ENCODE measurements around the gene RBMS3.

The RBMS3 gene

DNA sequence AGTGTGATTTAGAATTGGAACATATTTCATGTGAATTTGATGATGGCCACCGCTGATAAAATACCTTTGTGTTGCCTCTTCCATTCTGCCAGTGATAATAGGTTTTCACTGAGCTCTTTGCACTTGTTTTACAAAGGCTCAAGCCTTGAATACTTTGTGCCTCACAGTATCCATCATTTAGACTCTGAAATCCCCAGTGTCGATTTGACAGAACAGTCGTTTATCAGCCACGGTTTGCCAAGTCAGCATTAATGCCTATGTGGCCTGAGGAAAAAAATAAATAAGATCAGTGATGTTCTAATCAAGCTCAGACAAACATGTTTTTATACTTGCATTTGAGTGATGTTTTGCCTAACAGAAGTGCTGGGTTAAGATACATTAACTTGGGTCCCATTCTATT is 399.1 kb downstream of the RBMS3 start:
- no peak for DNase-seq (ENCODE audit: low spot score)

DNA sequence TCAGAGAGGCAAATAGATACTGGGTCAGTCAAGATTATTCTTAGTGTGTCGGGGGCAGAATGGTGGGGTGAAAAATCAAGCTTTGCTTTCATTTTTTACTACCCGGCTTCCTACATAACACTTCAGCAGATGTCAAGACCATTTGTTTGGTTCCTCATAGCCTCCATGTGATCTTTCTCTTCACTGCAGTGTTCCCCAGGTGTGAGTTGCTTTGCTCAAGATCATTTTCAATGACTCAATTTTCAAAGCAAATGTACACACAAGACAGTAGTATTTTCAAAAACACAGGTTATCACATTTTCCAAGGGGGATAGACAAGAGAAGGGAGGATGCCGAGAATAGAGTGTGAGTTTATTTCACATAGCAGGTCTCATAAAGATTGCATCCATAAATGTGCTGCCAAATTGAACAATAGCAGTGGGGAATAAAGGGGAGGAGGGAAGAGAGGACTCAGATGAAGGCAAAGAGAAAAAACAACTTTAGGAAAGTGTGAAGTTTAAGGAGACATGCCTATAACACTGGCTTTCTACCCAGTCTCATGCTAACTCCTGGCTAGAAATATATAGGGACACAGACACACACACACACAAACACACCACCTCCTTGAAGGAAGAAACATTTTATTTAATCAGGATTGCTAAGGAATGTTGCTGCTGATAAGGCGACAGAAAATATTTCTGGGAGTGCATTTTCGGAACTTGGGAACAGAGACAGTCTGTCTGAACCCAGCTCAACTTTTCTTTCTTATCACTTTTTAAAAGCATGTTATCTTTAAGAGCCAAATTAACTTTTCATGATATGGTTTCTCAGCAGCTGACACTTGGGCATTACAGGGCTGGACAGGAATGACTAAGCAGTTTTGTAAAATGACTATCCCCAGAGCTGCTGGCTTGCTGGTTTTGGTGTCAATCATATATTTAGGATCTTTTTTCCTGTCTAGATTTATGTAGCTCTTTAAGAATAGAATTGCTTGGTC is 402.4 kb downstream of the RBMS3 start:
- no peak for DNase-seq (ENCODE audit: low spot score)

DNA sequence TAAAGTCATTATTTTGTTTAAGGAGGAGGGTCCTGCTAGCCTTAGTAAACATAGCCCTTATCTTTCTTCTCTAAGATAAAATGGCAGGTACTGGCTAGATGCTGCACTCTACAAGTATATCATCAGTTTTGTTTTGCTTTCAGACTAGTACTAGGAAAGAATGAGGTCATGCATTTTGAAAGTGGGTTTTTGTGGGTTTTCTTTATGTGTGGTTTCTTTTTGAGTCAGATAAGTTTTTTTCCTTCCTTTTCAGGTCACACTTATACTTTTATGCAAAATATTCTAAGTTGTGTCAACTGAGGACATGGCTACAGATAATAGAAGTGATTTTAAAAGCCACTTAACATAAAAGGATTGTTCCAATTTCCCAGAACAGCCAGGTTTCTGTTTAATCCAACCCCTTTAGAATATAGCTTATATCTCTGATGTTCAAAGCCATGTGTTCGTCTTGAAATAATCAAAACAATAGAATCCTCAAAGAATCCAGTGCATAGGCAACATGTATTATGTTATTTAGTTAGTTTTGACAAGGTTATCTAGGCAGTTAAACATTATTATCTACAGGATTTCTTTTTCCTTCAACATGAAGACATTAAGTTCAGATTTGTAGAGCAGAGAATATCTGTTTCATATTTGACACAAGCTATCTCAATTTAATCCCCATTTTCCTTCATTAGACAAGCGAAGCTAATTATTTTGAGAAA is 406.2 kb downstream of the RBMS3 start:
- DNase-seq (ENCODE audit: low spot score) = no peak

DNA sequence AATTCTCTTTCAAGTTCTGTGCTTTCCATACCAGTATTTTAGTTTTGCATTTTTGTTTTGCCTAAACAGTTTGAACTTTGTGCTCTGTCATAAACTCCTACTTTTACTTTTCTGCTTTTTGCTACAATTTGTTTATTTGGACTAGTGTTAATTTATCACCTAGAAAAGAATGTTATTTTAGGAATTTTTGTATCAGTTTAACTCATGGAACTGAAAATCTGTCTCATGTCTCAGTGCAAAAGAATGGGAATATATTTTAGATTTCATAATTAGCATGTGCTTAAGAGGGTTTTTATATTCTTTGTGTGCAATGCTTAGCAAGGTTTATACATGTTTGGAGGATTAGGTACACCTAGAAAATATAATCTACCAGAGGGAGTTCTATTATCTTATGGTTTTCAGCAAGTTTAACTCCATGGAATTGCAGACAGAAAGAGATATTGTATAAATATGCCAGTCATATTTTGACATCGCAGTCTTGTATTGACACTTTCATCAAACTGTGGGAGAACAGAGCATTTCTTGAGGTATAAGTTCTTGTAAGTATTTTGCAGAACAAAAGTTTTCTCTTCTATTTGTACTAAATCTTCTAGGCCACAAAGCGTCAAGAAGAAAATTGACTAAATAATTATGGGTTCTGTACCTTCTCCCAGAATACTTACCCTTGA is 409.9 kb downstream of the RBMS3 start:
- DNase-seq (ENCODE audit: low spot score) = no peak

DNA sequence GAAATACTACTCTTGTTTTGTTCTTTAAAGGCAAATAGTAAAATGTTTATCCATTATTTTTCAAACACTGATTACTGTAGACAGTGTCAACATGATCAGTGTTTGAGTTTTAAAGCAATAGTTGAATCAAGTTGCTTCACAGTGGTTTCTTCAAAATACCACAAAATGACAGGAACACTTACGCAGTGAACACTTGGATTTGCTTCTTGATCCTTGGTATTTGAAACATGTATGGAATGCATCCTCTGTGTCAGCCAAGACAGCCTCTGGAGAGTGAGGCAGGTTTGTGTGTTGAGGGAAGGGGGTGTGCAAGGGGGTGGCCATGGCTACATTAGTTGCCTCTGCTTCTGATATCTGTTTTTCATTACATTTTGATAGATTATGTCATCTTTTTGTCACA is 413.0 kb downstream of the RBMS3 start:
- DNase-seq (ENCODE audit: low spot score) = no peak

DNA sequence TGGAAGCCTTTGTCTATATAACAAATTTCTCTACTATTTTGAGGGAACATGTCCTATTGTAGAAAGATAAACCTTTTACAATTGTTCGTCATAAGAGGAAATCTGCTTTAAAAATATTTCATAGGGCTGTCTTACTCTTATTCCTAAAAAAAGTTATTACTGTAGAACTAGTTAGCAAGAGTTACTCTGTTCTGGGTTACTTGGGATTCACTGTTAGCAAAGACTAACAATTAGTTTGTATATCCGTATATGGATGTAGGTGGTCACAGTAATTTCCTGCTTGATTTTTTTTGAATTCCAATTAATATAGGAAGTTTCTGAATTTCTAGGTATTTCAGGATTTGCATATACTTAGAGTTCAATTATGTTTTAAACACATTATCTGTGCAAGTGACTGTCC is 413.5 kb downstream of the RBMS3 start:
- no peak for DNase-seq (ENCODE audit: low spot score)

DNA sequence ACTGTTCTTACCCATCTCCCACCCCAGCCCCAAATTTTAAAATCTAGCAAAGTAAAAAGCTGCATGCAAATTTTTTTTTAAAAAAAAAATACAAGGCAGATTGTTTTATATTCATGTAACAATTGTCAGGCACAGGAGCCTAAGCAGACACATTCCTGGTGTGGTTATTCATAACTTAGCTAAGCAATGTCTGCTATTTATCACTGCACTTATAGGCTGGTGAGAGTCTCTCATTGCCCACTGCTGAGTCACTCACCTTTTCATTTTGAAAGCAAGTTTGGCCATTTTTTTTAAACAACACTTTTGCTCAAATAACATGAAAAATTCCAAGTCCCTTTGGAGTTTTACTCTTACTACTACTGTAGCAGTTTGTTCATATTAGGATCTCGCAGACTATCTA is 413.9 kb downstream of the RBMS3 start:
- no peak for DNase-seq (ENCODE audit: low spot score)

DNA sequence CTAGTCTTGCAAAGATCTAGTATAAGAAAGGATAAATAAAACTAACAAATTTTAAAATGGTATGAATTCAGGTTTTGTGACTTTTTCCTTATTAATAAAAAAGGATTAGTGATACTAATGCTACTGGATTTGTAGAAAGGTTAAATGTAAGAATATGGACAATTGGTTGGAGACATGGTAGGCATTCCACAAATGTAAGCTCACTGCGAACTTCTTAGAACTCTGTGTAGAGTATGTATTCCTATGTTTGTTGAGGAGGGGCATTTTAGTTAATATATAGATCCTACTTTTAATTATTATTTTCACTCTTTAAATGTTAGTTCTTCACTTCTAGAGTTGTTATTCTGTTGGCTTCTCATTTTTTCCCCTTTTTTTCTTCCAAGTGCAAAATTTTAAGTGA is 414.3 kb downstream of the RBMS3 start:
- DNase-seq (ENCODE audit: low spot score) = no peak

DNA sequence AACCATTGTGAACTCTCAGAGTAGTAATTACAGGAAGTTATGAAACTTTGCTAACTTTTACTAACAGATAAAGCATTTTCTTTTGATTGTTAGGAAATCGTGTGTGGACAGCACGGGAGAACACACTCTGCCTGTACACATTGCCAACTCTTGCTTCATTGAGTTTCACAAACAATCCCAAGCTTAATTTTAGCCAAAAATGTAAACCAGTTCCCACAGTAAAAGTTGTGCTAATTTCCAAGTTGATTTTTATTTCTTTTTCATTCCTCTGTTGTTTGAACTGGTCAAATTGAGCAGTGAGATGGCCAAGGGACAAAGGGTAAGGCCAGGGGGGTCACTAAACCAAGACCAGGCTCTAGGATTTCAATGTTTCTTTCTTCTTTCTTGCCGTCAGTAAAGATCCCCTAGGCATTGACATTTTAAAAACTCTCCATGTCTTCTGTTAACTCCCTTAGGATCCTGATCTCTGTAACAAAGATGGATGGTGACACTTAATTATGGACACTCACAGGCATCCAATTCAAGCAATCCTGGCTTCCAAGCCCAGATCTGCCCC is 414.9 kb downstream of the RBMS3 start:
- no peak for DNase-seq (ENCODE audit: low spot score)

DNA sequence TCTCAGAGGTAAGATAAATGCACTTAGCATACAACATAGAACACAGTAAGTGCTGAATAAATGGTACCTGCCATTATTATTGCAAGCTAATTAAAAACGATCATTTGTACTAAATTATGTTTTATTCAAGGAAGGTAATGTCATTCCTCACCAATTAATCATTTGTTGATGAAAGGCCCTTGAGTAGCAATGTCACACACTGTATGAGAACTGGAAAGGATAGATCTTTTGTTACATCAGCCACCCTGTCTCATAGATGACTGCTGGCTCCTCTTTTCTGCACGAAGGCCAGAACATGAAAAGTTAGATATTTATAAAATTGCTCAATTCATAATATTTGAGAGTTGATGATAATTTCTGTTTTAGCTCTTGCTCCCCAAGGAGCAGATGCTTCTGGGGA is 415.4 kb downstream of the RBMS3 start:
- DNase-seq (ENCODE audit: low spot score) = no peak

DNA sequence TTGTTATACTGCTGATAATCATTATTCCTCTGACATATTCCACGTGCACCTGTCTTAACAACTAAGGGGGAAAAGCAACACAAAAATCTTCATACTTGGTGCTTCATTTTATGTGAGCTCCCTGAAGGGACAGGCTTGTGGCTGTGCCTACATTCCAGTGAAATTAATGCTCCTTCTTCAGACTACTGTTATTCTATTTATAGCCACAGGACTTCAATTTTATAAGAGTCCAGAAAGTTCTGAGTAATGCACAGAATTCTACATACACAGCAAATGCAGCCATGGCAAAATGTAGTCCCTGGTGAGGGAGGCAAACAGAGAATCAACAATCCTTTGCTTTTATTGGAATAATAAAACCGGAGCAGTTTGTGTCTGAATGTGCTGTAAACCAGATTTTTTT is 417.1 kb downstream of the RBMS3 start:
- DNase-seq (ENCODE audit: low spot score) = no peak

DNA sequence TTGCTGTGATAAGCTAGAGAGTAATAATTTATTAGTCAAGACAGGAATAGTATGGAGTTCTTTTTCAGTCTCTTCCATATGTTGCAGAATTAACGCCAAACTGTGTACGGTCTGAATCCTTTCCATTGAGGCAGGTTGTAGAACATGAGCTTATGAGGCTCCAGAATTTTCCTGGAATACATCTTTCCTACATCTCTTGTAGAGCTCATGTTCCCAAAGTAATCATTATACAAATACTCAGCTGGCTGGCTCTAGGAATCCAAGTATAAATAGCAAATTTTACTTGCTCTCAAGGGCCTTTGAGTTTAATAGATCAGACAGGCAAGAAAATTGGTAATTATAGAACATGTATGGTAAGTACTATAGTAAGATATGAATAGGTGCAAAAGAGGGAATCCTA is 419.4 kb downstream of the RBMS3 start:
- no peak for DNase-seq (ENCODE audit: low spot score)

DNA sequence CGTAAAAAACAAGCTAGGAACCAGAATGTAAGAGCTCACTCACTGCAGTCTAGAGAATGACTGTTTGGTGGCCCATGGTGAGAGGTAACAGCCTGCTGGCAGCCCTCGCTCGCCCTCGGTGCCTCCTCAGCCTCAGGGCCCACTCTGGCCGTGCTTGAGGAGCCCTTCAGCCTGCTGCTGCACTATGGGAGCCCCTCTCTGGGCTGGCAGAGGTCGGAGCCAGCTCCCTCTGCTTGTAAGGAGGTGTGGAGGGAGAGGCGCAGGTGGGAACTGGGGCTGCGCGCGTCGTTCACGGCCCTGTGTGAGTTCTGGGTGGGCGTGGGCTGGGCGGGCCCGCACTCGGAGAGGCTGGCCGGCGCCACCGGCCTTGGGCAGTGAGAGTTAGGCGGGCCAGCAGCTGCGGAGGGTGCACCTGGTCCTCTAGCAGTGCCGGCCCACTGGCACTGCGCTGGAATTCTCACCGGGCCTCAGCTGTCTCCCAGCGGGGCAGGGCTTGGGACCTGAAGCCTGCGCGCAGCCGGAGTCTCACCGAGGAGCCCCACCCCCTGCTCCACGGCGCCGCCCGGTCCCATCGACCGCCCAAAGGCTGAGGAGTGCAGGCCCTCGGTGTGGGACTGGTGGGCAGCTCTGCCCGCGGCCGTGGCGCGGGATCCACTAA is 420.6 kb downstream of the RBMS3 start:
- no peak for DNase-seq (ENCODE audit: low spot score)

DNA sequence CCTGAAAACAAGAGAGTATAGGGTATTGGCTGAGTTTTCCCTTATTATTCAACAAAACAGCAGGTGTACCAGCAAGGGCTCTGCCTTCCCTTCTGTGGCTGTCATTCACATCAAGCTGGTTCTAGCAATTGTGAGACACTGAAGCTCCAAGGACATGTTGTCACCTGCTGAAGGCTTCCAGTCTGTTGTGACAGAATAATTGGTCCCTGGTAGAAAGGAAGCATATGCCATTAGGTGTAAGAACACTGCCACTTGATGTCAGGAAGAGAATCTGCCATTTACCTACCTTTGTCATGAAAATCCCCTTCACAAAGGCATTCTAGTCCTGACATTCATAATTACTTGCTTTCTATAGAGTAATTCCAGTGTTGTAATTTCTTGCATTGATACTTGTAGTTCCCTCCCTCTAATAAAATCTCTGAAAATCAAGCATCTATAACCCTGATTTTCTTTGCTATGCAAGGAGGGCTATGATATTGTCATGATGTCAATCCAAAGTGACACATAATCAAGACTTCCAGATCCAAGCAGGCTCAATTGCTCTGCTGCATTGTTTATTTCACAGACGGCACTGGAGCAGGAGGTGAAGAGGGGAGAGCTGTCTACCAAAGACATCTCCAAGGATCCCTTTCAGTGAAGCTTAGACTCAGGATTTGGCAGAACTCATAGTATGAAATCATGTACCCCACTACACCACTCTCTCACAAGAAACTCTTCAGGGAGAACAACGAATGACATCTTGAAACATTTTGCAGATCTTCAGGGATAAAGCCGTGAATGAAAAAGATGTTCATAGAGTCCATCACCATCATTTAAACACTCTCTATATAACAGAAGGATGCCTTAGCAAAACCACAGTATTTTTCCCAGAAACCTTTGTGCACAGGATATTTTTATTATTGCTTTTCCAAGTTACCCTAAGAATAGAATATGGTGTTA is 425.3 kb downstream of the RBMS3 start:
- DNase-seq (ENCODE audit: low spot score) = no peak

DNA sequence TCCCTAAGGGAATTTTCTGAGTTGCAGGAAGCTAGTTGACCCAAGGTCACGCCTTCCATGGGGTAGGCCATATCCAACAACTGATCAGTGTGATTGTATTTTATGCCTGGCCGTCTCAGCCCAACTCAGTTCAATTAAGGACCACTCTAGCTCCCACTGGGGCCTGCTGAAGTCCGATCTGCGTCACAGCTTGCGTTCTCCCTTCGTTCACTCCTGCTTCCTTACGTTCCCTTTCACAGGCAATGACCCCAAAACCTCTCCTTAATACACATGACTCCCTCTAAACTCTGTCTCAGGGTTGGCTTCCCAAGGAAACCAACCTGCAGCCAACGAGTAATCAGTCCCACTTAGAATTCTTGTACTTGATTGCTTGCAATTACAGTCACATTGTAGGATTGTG is 428.0 kb downstream of the RBMS3 start:
- DNase-seq (ENCODE audit: low spot score) = no peak

DNA sequence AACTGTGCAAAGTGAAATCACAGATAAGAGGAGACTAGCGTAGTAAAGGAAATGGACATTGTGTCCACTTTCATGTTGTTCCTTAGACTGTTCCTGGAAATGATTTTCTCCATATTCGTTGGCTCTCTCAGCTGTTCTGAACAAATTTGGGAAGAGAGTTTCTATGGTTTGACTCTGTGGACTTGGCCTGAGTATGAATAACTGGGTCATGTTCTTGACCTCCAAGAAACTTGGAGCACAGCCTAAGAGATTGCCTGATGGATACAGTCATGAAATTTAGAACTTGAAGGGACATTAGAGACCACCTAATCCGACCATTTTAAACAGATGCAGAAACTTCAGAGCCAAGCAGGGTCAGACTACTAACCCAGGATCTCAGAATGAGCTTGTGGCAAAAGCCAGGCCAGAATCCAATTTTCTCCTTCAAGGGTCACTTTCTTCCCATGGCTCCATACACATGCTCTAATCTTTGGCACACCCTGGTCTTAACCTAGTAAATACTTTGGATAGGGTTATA is 430.4 kb downstream of the RBMS3 start:
- no peak for DNase-seq (ENCODE audit: low spot score)

DNA sequence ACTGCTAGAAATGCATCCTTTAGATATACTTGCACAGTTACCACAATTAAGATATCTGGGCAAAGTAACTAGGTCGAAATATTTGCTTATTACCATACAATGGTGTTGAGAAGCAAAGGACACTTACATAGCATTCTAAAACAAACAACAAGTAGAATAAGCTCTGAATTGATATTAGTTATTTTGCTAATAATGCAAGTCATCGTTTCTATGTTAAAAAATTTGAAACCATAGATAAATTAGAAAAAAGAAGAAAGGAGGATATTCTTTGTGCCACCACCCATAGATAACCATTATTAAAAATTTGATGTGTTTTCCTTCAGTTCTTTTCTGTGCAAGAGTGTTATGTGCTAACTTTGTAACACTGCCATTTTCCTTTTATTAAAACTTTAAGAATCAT is 435.3 kb downstream of the RBMS3 start:
- no peak for DNase-seq (ENCODE audit: low spot score)

DNA sequence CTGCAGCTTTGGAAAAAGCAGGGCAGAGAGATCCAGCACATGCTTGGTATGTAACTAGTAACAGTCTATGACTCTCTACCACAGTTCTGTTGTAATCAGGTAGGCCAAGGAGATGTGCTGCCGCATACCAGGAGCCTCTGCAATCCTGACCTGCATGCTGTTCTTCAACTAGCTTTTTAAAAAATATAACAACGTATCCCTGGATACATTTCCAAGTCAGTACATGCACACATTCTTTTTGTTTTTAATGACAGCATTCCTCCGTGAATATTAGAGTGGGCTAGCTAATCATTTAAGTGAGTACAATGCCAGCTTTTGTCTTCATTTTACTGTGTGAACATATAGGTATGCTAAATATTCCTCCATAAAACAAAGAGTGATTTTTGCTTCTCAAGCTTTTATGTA is 437.8 kb downstream of the RBMS3 start:
- DNase-seq (ENCODE audit: low spot score) = no peak

DNA sequence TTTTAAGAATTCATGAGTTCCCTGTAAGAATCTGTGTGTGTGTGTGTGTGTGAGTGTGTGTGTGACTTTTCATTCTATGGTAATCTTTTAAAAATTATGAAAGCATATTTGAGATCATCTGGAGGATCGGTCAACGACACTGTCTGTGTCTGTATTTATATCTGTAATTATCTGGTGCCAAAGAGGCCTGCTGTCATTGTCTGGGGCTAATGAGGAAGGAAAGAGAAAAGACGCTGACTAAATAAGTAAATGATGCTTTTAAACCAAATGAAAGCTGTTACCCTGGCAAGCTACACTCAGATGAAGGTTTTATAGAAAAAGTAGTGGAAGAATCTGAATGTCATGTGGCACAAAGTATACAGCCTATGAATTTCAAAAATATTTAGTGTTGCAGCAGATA is 439.8 kb downstream of the RBMS3 start:
- DNase-seq (ENCODE audit: low spot score) = no peak

DNA sequence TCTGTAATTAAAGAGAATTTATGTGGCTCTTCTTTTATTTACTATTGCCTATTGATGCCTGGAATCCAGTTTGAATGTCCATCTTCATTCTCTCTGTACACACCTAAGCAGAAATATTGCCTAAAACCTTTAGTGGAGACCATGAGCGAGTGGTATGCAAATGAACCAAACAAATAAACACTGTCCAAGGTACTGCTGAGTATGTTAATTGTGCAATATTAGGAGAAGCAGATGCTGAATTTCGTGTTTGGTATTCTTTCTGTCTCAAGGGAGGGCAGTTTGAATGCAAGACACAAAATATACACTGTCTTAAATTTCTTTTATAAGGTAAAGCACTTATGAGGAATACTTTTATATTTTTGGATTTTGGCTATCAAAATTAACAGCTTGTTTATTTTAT is 440.9 kb downstream of the RBMS3 start:
- no peak for DNase-seq (ENCODE audit: low spot score)

DNA sequence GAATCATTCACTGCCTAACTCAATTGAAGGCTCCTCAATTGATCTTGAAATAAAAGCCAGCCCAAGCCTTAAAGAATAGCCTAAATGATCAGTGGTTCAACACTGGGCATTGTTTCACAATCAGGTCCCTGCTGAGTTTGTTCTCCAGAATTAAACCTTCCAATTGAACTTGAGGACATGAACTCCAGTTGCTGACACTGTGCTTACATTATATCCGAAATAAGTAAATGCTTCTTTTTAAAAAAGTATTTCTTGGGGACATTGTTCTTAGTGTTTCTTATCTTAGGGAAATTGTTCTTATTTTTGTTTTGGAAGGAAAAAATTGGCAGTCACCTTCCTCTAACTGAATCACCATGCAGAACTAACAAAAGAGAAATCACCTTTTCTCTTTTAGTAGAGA is 450.2 kb downstream of the RBMS3 start:
- DNase-seq (ENCODE audit: low spot score) = no peak

Data from germinal center (tissue), 1 donor.